ENCODE measurements around the gene TTC13. TPM values are rescaled to one million over a fixed set of nuclear protein-coding genes. Genes with fewer than 3 reads are reported as not detected.

Gene TTC13
- total and polyA plus RNA-seq, 2 of the 13 experiments (the other 11 are each of a cell fraction or from before 2014, with no cell fraction given), result 5.8 to 15.9 TPM

GRCh38 chr1:230922620-230923019 lies 56.0 kb downstream of the TTC13 start:
- Histone ChIP-seq H3K9me3 (ENCODE audit: low read length) (no peaks in the 10 kb centered on the region), H3K27ac (ENCODE audit: extremely low read length, insufficient read depth, low read length) (no peak overlapping the region), H3K4me2 (ENCODE audit: low read depth, low read length) (no peak overlapping the region), H3K36me3 (replicated peaks in 1 of 2; ENCODE audit: control insufficient read depth in 1 of 2, insufficient read depth in 2 of 2, low read length in 2 of 2) (peaks cover 2 to 29% of the 10 kb centered on the region in 2 experiments; a peak in 3 of 5 replicates), H3K27me3 (ENCODE audit: control insufficient read depth in 1 of 2, insufficient read depth in 2 of 2, low read length in 2 of 2) (no peaks in the 10 kb centered on the region), H3K4me3 (replicated peaks in 1 of 3; ENCODE audit: insufficient read depth in 1 of 3, low read depth in 2 of 3, low read length in 3 of 3) (no peak overlapping the region), H3K4me1 (ENCODE audit: insufficient read depth, low read length) (no peaks in the 10 kb centered on the region), H4K20me1 (ENCODE audit: insufficient read depth, low read length) (no peaks in the 10 kb centered on the region), H2AFZ (ENCODE audit: low read length) (no peak overlapping the region), H3K79me2 (ENCODE audit: insufficient read depth, low read length) (no peaks in the 10 kb centered on the region), H3K9ac (ENCODE audit: insufficient read depth, low read depth, low read length) (no peak overlapping the region)
- BruUV-seq (replicated peaks), result no TSS peak
- ChIA-PET CTCF (ENCODE audit: low intra/inter-chr PET ratio, low total read pairs) (no interaction called here), POLR2A (no interaction called here)
- TF ChIP-seq ZNF605 (CRISPR knock-in tag; IDR thresholded peaks at IDR 0.05) (no peak), ZNF367 (CRISPR knock-in tag; IDR thresholded peaks at IDR 0.05; ENCODE audit: borderline replicate concordance) (no peak), ZFP36 (IDR thresholded peaks at IDR 0.05; ENCODE audit: borderline replicate concordance, low read depth, low read length, partially characterized antibody) (no peak), JDP2 (CRISPR knock-in tag; IDR thresholded peaks at IDR 0.05; ENCODE audit: borderline replicate concordance) (no peak), ETV5 (CRISPR knock-in tag; IDR thresholded peaks at IDR 0.05; ENCODE audit: borderline replicate concordance) (no peak), ZNF101 (CRISPR knock-in tag; IDR thresholded peaks at IDR 0.05; ENCODE audit: borderline replicate concordance, low read depth) (no peak), SMC3 (IDR thresholded peaks at IDR 0.05; ENCODE audit: low read length) (0 out of 2 replicates have a peak, but pooled peaks have one; percentile 9), ZNF264 (CRISPR knock-in tag; IDR thresholded peaks at IDR 0.05) (no peak), STAG1 (CRISPR knock-in tag; IDR thresholded peaks at IDR 0.05) (peak; percentile 36)
- TF ChIP-seq, protein P1, sequence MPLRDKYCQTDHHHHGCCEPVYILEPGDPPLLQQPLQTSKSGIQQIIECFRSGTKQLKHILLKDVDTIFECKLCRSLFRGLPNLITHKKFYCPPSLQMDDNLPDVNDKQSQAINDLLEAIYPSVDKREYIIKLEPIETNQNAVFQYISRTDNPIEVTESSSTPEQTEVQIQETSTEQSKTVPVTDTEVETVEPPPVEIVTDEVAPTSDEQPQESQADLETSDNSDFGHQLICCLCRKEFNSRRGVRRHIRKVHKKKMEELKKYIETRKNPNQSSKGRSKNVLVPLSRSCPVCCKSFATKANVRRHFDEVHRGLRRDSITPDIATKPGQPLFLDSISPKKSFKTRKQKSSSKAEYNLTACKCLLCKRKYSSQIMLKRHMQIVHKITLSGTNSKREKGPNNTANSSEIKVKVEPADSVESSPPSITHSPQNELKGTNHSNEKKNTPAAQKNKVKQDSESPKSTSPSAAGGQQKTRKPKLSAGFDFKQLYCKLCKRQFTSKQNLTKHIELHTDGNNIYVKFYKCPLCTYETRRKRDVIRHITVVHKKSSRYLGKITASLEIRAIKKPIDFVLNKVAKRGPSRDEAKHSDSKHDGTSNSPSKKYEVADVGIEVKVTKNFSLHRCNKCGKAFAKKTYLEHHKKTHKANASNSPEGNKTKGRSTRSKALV (CRISPR knock-in tag; IDR thresholded peaks at IDR 0.05), result no peak
- no peak for FAIRE-seq
- intact Hi-C loops (cut with micrococcal nuclease; ENCODE audit: unreplicated experiment), result no loop called here
- 92% methylated on average over 2 of the region's 2 CpGs for WGBS (ENCODE audit: low lambda C conversion rate)
- in situ Hi-C loops (cut with HindIII; ENCODE audit: extremely low pct_ligation_motif_present, low pct_unique_long_range_greater_than_20kb), result no loop called here
- no peak for DNase-seq (ENCODE audit: low spot score)
- ATAC-seq, result peak; percentile 50; the same call in 1 of the 3 replicates
